Nucleus accumbens (tissue), 56 donors: Measurements from ENCODE around the gene S100A16.

Source experiments
- DNase-seq, 56 donors: peaks; one replicate each; lab custom pipeline; 2025; lab: John Stamatoyannopoulos, UW

S100A16 gene

DNA sequence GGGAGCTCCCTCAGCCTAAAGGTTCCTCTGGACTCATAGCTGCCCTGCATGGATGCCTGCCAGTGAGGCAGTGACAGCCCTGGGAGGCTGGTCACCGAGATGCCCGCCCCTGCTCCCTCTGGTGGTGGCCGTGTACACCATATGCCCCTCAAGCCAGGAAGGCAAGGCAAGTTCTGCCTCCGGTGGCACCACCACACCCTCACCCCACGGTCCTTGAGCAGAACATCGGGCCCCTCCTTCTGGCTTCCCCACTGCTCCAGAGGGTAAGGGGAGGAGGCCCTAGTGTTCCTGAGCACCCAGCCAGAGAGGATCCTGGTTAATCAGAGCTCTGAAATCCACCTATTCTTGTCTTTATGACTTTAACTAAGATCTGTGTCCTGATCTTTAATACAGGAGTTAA is 4.7 kb upstream of the S100A16 start:
- DNase-seq = peak in 21 of 56 donors; percentile 9 to 72 (median 27)

DNA sequence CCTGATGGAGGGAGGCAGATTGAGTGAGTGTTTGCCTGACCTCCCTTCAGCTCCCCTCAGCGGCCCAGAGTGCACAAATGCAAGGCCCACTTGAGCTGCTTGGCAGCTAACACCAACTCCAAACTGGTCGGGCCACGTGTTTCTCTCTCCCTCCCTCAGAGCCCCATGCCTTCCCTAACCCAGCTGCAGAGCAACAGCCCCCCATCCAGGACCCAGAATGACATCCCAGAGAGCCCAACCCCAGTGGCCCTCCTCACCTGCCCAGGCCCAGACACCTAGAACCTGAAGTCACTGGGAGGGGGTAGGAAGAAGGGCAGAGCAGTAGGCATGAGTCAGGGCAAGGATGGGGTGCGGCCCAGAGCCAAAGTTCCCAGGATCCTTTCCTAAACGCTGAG is 4.0 kb upstream of the S100A16 start:
- peak in 4 of 56 donors; percentile 19 to 34 (median 28) for DNase-seq

GRCh38 chr1:153616144-153616916 is 3.4 kb upstream of the S100A16 start, which contains the start of gene S100A14:
Gene S100A14, minus strand, starts transcription at chr1:153616325. Its CDS starts 467 bp downstream, at chr1:153615858.
- DNase-seq = no peak

- no peak for DNase-seq
Measured at GRCh38 chr1:153615406-153615805, 2.5 kb upstream of the S100A16 start.

- DNase-seq = no peak
Measured at GRCh38 chr1:153614906-153615305, 2.0 kb upstream of the S100A16 start.

DNA sequence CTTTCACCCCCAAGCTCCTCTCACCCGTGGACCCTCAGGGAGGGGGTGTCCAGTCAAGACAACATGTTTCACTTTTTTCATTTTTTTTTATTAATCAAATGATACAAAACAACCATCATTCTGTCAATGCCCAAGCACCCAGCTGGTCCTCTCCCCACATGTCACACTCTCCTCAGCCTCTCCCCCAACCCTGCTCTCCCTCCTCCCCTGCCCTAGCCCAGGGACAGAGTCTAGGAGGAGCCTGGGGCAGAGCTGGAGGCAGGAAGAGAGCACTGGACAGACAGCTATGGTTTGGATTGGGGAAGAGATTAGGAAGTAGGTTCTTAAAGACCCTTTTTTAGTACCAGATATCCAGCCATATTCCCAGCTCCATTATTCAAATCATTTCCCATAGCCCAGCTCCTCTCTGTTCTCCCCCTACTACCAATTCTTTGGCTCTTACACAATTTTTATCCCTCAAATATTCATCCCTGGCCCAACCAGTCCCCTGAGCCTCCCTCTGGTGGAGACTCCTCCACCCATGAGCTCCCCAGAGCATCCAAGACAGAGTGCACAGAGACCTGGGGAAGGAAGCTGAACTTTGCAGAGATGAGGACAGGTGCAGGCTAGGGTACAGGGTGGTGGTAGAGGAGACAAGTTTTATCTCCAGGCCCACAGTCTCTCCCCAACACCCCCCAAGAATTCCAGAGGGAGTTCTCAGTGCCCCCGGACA is 1.4 kb upstream of the S100A16 start:
- DNase-seq = no peak

DNA sequence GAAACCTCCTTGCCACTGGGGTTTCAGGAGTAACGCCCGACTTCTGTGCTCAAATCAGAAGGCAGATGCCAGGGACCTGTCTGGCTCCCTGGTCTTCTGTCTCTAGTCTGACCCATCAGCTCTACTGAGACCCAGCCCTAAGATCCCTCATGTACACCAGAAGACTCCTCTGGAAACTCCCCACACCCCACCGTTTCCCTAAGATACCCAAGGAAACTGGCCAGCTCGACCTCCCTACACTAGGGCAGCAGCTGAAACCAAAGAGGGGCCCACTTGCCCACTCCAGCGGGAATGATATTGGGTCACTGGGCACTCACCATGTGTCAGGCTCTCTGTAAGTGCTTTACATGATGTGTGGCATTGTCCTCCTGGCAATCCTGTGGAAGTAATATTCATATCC is 469 bp upstream of the S100A16 start:
- DNase-seq = no peak

DNA sequence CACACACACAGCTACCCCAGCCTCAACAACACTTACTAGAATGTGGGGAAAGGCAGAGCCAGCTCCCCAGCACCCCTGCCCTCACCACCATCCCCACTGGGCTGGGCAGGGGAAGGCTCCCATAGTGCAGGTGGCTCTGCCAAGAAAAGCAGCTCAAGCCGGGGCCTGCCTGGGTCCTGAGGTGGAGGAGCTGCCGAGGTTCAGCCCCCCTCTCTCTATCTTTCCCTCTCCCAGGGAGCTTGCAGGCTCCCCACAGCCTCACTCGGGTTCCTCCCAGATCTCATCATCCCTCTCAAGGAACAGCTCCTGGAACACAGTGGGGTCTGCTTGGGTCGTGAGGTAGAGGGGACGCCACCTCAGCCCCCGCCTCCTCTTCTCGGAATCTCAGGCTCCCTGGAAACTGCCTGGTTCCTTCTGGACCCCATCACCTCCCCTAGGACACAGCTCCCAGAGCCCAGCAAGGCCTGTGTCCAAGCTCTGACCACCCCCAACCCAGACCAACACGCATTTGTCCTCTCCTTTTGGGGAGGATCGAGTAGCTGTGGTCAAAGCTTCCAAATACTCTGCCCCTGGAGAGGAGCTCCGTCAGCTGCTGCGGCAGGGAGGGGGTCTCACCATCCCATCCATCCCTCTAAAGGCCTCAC is 704 bp downstream of the S100A16 start:
- DNase-seq = peak in 2 of 56 donors; percentile 19 to 25

DNA sequence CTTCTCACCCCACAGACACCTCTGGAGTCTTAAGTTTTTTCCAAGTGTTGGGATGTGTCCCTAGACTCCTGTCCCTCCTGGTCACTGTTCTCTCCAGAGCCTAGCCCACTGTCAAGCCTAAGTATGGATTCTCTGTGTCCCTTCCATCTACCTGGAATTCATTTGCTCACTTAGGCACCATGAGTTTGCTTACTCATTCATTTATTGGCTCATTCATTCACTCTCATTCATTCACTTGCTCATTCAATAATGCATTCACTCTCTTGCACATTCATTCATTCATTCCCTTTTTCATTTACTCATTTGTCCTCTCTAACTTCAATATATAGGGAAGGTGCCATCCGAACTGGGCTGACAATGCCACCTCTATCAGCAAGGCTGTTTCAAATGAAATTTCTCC is 1.6 kb downstream of the S100A16 start:
- DNase-seq = no peak

DNA sequence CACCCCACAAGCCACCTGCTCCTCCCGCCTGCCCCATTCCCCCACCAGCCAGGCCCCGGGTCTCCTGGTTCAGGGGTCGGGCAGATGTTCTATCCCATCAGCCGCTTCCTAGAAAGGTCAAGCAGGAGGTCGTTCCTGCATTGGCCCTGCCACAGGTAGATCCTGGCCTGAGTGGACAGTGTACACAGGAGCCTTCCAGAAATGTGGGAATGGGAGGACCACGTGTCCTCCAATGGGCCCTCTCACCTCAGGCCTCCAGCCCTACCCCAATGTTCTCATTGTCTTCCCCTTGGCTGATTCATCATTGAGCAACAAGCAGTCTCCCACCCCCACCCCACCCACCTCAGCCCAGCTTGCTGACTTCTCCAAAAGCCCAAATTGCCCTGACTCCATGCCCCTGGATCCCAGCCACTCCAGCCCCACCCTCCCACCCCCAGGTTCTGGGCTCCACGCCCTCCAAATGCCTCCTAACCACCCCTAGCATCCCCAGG is 2.1 kb downstream of the S100A16 start:
- DNase-seq = no peak

DNA sequence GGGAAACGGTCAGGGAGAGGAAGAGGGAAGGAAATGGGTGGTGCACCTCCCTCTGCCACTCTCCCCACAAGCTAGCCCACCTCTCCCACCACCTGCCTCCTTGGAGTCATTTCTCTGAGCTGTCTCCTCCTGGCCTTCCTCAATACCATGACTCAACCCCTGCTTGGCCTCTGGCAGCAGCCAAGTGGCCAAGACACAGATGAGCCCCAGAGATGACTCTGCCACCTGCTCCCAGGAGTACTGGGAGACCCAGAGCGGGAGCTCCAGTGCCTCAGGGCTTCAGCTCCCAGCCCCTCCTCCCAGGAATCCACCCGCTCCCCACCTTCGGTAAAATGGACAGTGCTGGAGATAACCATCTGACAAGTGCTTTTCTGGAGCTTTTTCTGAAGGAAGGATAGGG is 2.6 kb downstream of the S100A16 start:
- DNase-seq = no peak

- no peak for DNase-seq
Measured at GRCh38 chr1:153609585-153609907, 3.4 kb downstream of the S100A16 start.

- peak in 45 of 56 donors; percentile 10 to 95 (median 54) for DNase-seq
Measured at GRCh38 chr1:153608742-153609584, 4.0 kb downstream of the S100A16 start.

- DNase-seq = no peak
Measured at GRCh38 chr1:153608089-153608682, 4.8 kb downstream of the S100A16 start.

DNA sequence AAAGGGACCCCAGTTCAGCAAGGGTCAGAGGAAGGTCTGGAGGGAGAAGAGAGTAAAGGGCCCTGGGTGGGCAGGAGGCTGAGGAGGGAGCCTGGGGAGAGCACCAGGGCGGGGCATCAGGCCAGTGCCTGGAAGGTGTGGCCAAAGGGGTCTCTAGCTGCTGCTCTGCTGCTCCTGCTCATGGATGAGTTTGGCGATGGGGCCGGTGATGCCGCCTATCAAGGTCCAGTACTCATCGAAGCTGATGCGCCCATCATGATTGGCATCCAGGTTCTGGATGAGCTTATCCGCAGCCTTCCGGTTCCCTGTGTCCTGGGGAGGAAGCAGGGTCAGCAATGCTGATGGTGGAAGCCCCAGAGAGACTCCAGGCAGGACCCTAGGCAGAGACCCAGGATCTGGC is 5.6 kb downstream of the S100A16 start:
- DNase-seq = no peak

GRCh38 chr1:153606194-153606593 is 6.7 kb downstream of the S100A16 start:
- DNase-seq = no peak

DNA sequence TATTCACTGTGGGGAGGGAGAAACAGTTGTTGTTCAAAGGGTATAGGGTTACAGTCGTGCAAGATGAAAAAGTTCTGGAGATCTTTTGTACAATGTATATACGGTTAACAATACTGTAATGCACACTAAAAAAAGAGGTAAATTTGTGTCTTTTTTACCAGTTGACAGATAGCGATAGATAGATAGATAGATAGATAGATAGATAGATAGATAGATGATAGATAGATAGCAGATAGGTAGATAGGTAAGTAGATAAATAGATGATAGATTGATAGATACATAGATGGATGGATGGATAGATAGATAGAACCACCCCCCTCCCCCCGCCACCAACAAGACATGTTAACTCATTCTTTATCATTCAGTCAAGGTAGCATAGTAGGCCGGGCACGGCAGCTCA is 10.2 kb downstream of the S100A16 start:
- DNase-seq = no peak

- DNase-seq = no peak
Measured at GRCh38 chr1:153599847-153600246, 13.1 kb downstream of the S100A16 start.

DNA sequence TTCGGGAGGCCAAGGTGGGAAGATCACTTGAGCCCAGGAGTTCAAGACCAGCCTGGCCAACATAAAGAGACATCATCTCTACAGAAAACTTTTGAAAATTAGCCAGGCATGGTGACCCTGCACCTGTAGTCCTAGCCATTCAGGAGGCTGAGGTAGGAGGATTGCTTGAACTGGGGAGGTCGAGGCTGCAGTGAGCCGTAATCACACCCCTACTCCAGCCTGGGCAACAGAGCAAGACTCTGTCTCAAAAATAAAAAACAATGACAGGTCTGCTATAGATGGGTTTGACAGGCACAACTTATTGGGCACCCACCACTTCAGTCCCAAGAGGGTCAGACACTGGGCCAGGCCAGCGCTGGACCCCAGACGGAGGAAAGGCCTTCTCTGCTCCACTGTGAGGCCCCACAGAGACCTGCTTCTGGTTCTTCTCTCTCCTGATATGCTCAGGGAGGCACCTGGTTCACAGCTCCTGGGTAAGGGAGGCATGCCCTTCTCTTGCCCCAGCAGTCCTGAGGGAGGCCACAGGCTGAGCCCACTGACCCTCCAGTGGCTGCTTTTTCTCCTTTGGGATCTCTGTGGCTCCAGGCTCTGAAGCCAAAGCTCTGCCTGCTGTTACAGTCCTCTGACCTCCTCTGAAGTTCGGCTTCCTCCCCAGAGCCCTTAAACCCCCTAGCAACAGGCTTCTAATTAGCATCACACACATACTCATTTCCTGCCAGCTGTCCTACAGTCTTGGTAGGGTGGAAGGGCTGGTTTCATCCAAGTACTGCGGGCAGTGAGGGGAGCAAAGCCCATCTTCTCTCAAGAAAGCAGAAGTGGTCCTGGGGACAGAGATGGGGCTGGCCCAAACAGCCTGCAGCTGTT is 14.4 kb downstream of the S100A16 start:
- DNase-seq = peak in 4 of 56 donors; percentile 7 to 25 (median 18)
